Stimulated activated CD4-positive, alpha-beta T cell treated with anti-CD3 and anti-CD28 coated beads, Interleukin-2, amount 100 ng/mL, for 48 hours (primary cell): ENCODE data around the gene LYZ.

Experiments
- DNase-seq, 2 donors: peaks; one replicate each; pipeline ENCODE4 v3.0.0-alpha.2; 2020

Gene LYZ

GRCh38 chr12:69389831-69390230, 41.6 kb downstream of the LYZ start:
- DNase-seq, result no peak

GRCh38 chr12:69392179-69392928, 44.2 kb downstream of the LYZ start:
- no peak for DNase-seq

GRCh38 chr12:69396041-69396440, 47.9 kb downstream of the LYZ start:
- no peak for DNase-seq

GRCh38 chr12:69396963-69397362, 48.8 kb downstream of the LYZ start:
- DNase-seq, result no peak

GRCh38 chr12:69397978-69398377, 49.8 kb downstream of the LYZ start:
- no peak for DNase-seq

- DNase-seq, result no peak
Measured at GRCh38 chr12:69401940-69402339, 53.8 kb downstream of the LYZ start.
